GM19099 (cell line): ENCODE data around the gene HCAR3.
"Not testable (repeated sequence)": the region's sequence is repeated elsewhere in the genome, so short reads cannot be mapped to it uniquely, and the experiment has no call there.

ENCODE experiments used
- POLR2A ChIP-seq: IDR thresholded peaks from 3 replicates; pipeline ENCODE4 v1.6.1; 2011; ENCODE audit warnings: low read depth; ENCODE audit not compliant: insufficient read length; ENCODE audit errors: extremely low read depth

The HCAR3 gene

GRCh38 chr12:122716658-122717057, at the start of gene HCAR3:
Gene HCAR3, minus strand, starts transcription at chr12:122716811. Its CDS starts 74 bp downstream, at chr12:122716737.
- not testable (repeated sequence) for TF ChIP-seq POLR2A

- no peak for TF ChIP-seq POLR2A
Measured at GRCh38 chr12:122757568-122757967, 41.0 kb upstream of the HCAR3 start.

- TF ChIP-seq POLR2A: no peak
Measured at GRCh38 chr12:122754790-122755189, 38.2 kb upstream of the HCAR3 start.

- no peak for TF ChIP-seq POLR2A
Measured at GRCh38 chr12:122753319-122753650, 36.7 kb upstream of the HCAR3 start.

- peak; percentile 94 for TF ChIP-seq POLR2A
Measured at GRCh38 chr12:122752464-122753318, 36.1 kb upstream of the HCAR3 start, which contains the start of gene DENR. Gene DENR, plus strand, starts transcription at chr12:122752824. Its CDS starts 878 bp downstream, at chr12:122753702.

- TF ChIP-seq POLR2A: no peak
Measured at GRCh38 chr12:122749569-122750332, 33.1 kb upstream of the HCAR3 start.

- TF ChIP-seq POLR2A: no peak
Measured at GRCh38 chr12:122747224-122748135, 30.9 kb upstream of the HCAR3 start.

GRCh38 chr12:122743895-122744525, 27.4 kb upstream of the HCAR3 start:
- TF ChIP-seq POLR2A: no peak

GRCh38 chr12:122740351-122740750, 23.7 kb upstream of the HCAR3 start:
- TF ChIP-seq POLR2A: no peak

GRCh38 chr12:122738571-122738970, 22.0 kb upstream of the HCAR3 start:
- TF ChIP-seq POLR2A: no peak

GRCh38 chr12:122732611-122733010, 16.0 kb upstream of the HCAR3 start:
- no peak for TF ChIP-seq POLR2A

- no peak for TF ChIP-seq POLR2A
Measured at GRCh38 chr12:122732170-122732569, 15.6 kb upstream of the HCAR3 start.

GRCh38 chr12:122730215-122731014, 13.8 kb upstream of the HCAR3 start, which contains the start of gene HCAR1:
Gene HCAR1, minus strand, starts transcription at chr12:122730844. Its CDS starts 505 bp downstream, at chr12:122730339.
- TF ChIP-seq POLR2A: no peak
